ENCODE measurements around the gene ITPKB. TPM values are rescaled to one million over a fixed set of nuclear protein-coding genes. Genes with fewer than 3 reads are reported as not detected.

The ITPKB gene
- total RNA-seq, 2 donors from 2014 or later, result 22.4 to 28.3 TPM

- H3K9me3 ChIP-seq (ENCODE audit: control insufficient read depth, low read length), result no peaks in the 10 kb centered on the region
- 90% methylated on average over 5 of the region's 5 CpGs for WGBS, 2 experiments (ENCODE audit: insufficient coverage in 1 of 2, insufficient read length in 1 of 2)
- Mint-ChIP-seq H3K9me3 (no peaks in the 10 kb centered on the region), H3K36me3 (ENCODE audit: low read depth) (peaks cover 25% of the 10 kb centered on the region), H3K4me3 (no peak overlapping the region), H3K4me1 (peaks cover 6% of the 10 kb centered on the region), H3K27me3 (ENCODE audit: insufficient read depth) (no peaks in the 10 kb centered on the region), H3K27ac (no peak overlapping the region)
- DNase-seq, result no peak
- H3K4me3 ChIP-seq (ENCODE audit: low read length), result no peak overlapping the region
- no peaks in the 10 kb centered on the region for H3K27me3 ChIP-seq (ENCODE audit: control insufficient read depth, insufficient read depth, low read length, poor library complexity, severe bottlenecking)
- H3K36me3 ChIP-seq (ENCODE audit: control insufficient read depth, insufficient read depth, low read length), result peaks cover 18% of the 10 kb centered on the region
- H3K27ac ChIP-seq (ENCODE audit: low read depth, low read length), result no peak overlapping the region
- no peak for TF ChIP-seq CTCF (conservative IDR thresholded peaks at IDR 0.05)
- no peak overlapping the region for H3K9ac ChIP-seq (ENCODE audit: extremely low read depth, low read length, poor library complexity, severe bottlenecking)
- H3K4me1 ChIP-seq (ENCODE audit: control insufficient read depth, insufficient read depth, low read length), result no peaks in the 10 kb centered on the region
These were observed 41.7 kb downstream of the ITPKB start for GRCh38 chr1:226697151-226697928.

GRCh38 chr1:226696547-226696946 is 42.5 kb downstream of the ITPKB start:
- no peaks in the 10 kb centered on the region for H3K9me3 ChIP-seq (ENCODE audit: control insufficient read depth, low read length)
- H3K4me1 ChIP-seq (ENCODE audit: control insufficient read depth, insufficient read depth, low read length), result no peaks in the 10 kb centered on the region
- Mint-ChIP-seq H3K36me3 (ENCODE audit: low read depth) (peaks cover 21% of the 10 kb centered on the region), H3K9me3 (no peaks in the 10 kb centered on the region), H3K27me3 (ENCODE audit: insufficient read depth) (no peaks in the 10 kb centered on the region), H3K4me1 (peaks cover 3% of the 10 kb centered on the region), H3K27ac (no peak overlapping the region), H3K4me3 (no peak overlapping the region)
- no peak overlapping the region for H3K9ac ChIP-seq (ENCODE audit: extremely low read depth, low read length, poor library complexity, severe bottlenecking)
- no peak overlapping the region for H3K4me3 ChIP-seq (ENCODE audit: low read length)
- H3K36me3 ChIP-seq (ENCODE audit: control insufficient read depth, insufficient read depth, low read length), result peaks cover 19% of the 10 kb centered on the region
- no peak overlapping the region for H3K27ac ChIP-seq (ENCODE audit: low read depth, low read length)
- no peak for DNase-seq
- TF ChIP-seq CTCF (conservative IDR thresholded peaks at IDR 0.05), result no peak
- WGBS, 2 experiments (ENCODE audit: insufficient coverage in 1 of 2, insufficient read length in 1 of 2), result 92 to 98% methylated on average over 7 of the region's 7 CpGs
- no peaks in the 10 kb centered on the region for H3K27me3 ChIP-seq (ENCODE audit: control insufficient read depth, insufficient read depth, low read length, poor library complexity, severe bottlenecking)

- Mint-ChIP-seq H3K4me3 (no peak overlapping the region), H3K27me3 (ENCODE audit: insufficient read depth) (no peaks in the 10 kb centered on the region), H3K36me3 (ENCODE audit: low read depth) (peaks cover 20% of the 10 kb centered on the region), H3K4me1 (peaks cover 10% of the 10 kb centered on the region), H3K27ac (no peak overlapping the region), H3K9me3 (no peaks in the 10 kb centered on the region)
- no peak overlapping the region for H3K4me3 ChIP-seq (ENCODE audit: low read length)
- TF ChIP-seq CTCF (conservative IDR thresholded peaks at IDR 0.05), result no peak
- H3K27ac ChIP-seq (ENCODE audit: low read depth, low read length), result no peak overlapping the region
- H3K36me3 ChIP-seq (ENCODE audit: control insufficient read depth, insufficient read depth, low read length), result peaks cover 24% of the 10 kb centered on the region
- H3K4me1 ChIP-seq (ENCODE audit: control insufficient read depth, insufficient read depth, low read length), result no peaks in the 10 kb centered on the region
- 93 to 100% methylated on average over 2 to 7 of the region's 7 CpGs for WGBS, 2 experiments (ENCODE audit: insufficient coverage in 1 of 2, insufficient read length in 1 of 2)
- H3K27me3 ChIP-seq (ENCODE audit: control insufficient read depth, insufficient read depth, low read length, poor library complexity, severe bottlenecking), result no peaks in the 10 kb centered on the region
- H3K9ac ChIP-seq (ENCODE audit: extremely low read depth, low read length, poor library complexity, severe bottlenecking), result no peak overlapping the region
- no peak for DNase-seq
- H3K9me3 ChIP-seq (ENCODE audit: control insufficient read depth, low read length), result no peaks in the 10 kb centered on the region
These were observed 43.7 kb downstream of the ITPKB start for GRCh38 chr1:226695335-226695900.
